DND-41 (cell line): ENCODE measurements around the gene NTN1.

ENCODE experiments used
- ATAC-seq: fragments of 200-7000 bp; cut with Tn5 transposase; 3 replicates; pipeline ENCODE4 v1.9.1; 2021; ENCODE audit warnings: low read depth; ENCODE audit not compliant: insufficient read depth
- DNase-seq: peaks from one replicate; pipeline ENCODE4 v3.0.0-alpha.2; 2020
- H2AFZ ChIP-seq: 2 replicates; pipeline ENCODE4 v1.6.0; 2012; ENCODE audit warnings: low read depth, low read length
- H3K27ac ChIP-seq: 2 replicates; pipeline ENCODE4 v1.5.1; 2012; ENCODE audit warnings: low read length, inconsistent platforms
- H3K27me3 ChIP-seq: fragments of 200-600 bp; sonication (generic); 2 replicates; pipeline ENCODE4 v1.6.0; 2012; ENCODE audit warnings: low read length, mild to moderate bottlenecking, inconsistent platforms; ENCODE audit not compliant: insufficient read depth, poor library complexity
- H3K36me3 ChIP-seq: 2 replicates; pipeline ENCODE4 v1.5.1; 2012; ENCODE audit warnings: low read length, inconsistent platforms; ENCODE audit not compliant: insufficient read depth
- H3K4me1 ChIP-seq: 2 replicates; pipeline ENCODE4 v1.5.1; 2012; ENCODE audit warnings: mild to moderate bottlenecking, low read length; ENCODE audit not compliant: insufficient read depth
- H3K4me2 ChIP-seq: 2 replicates; pipeline ENCODE4 v1.6.0; 2012; ENCODE audit warnings: mild to moderate bottlenecking, moderate library complexity, low read length, inconsistent platforms; ENCODE audit not compliant: insufficient read depth
- H3K4me3 ChIP-seq, 2 experiments: fragments of 200-600 bp in 1 of 2; shearing (Covaris generic) in 1 of 2; 2 replicates each; pipeline ENCODE4 v1.5.1; 2012 to 2016; ENCODE audit warnings: inconsistent platforms in 2 of 2, low read length in 2 of 2, mild to moderate bottlenecking in 2 of 2, low read depth in 1 of 2, moderate library complexity in 1 of 2
- H3K79me2 ChIP-seq: 2 replicates; pipeline ENCODE4 v1.6.0; 2012; ENCODE audit warnings: low read length, inconsistent platforms; ENCODE audit not compliant: insufficient read depth
- H3K9ac ChIP-seq: 2 replicates; pipeline ENCODE4 v1.6.0; 2012; ENCODE audit warnings: low read depth, mild to moderate bottlenecking, inconsistent platforms, low read length, moderate library complexity
- H3K9me3 ChIP-seq: 2 replicates; pipeline ENCODE4 v1.5.1; 2012; ENCODE audit warnings: low read length, moderate library complexity, mild to moderate bottlenecking, inconsistent platforms; ENCODE audit not compliant: insufficient read depth, severe bottlenecking
- H4K20me1 ChIP-seq: 2 replicates; pipeline ENCODE4 v1.6.0; 2012; ENCODE audit warnings: low read length; ENCODE audit not compliant: insufficient read depth
- CTCF ChIP-seq: IDR thresholded peaks from 2 replicates; pipeline ENCODE4 v1.5.1; 2012; ENCODE audit warnings: borderline replicate concordance, low read length, moderate library complexity, mild to moderate bottlenecking; ENCODE audit not compliant: poor library complexity, severe bottlenecking; ENCODE audit errors: extremely low read depth
- EZH2 ChIP-seq: IDR thresholded peaks from 3 replicates; pipeline ENCODE4 v1.6.1; 2012; ENCODE audit warnings: borderline replicate concordance, low read depth, mild to moderate bottlenecking, moderate library complexity, low read length, inconsistent platforms; ENCODE audit not compliant: severe bottlenecking

Gene NTN1

GRCh38 chr17:9241371-9241712 lies 220.0 kb downstream of the NTN1 start:
- no peaks in the 10 kb centered on the region for H3K9me3 ChIP-seq
- no peaks in the 10 kb centered on the region for H3K79me2 ChIP-seq
- TF ChIP-seq EZH2: no peak
- no peak for TF ChIP-seq CTCF
- no peak overlapping the region for H3K4me3 ChIP-seq
- no peak overlapping the region for H3K27ac ChIP-seq
- no peaks in the 10 kb centered on the region for H3K27me3 ChIP-seq
- no peaks in the 10 kb centered on the region for H3K4me1 ChIP-seq
- no peak overlapping the region for H3K4me2 ChIP-seq
- no peak overlapping the region for H3K9ac ChIP-seq
- ATAC-seq: no peak
- no peak overlapping the region for H2AFZ ChIP-seq
- H3K36me3 ChIP-seq: no peaks in the 10 kb centered on the region
- no peak for DNase-seq
- H4K20me1 ChIP-seq: no peaks in the 10 kb centered on the region; the same call in none of the 2 replicates

- H3K9ac ChIP-seq: no peak overlapping the region
- no peaks in the 10 kb centered on the region for H3K36me3 ChIP-seq
- ATAC-seq: no peak
- no peak overlapping the region for H2AFZ ChIP-seq
- H3K4me2 ChIP-seq: no peak overlapping the region
- no peak overlapping the region for H3K27ac ChIP-seq
- H4K20me1 ChIP-seq: no peaks in the 10 kb centered on the region; the same call in none of the 2 replicates
- DNase-seq: no peak
- no peaks in the 10 kb centered on the region for H3K9me3 ChIP-seq
- TF ChIP-seq EZH2: no peak
- H3K79me2 ChIP-seq: no peaks in the 10 kb centered on the region
- H3K4me1 ChIP-seq: no peaks in the 10 kb centered on the region
- no peak overlapping the region for H3K4me3 ChIP-seq
- H3K27me3 ChIP-seq: no peaks in the 10 kb centered on the region
Observed at GRCh38 chr17:9241774-9242496, 220.6 kb downstream of the NTN1 start.

GRCh38 chr17:9242497-9242881 lies 221.2 kb downstream of the NTN1 start:
- Histone ChIP-seq H3K27me3 (no peaks in the 10 kb centered on the region), H4K20me1 (no peaks in the 10 kb centered on the region; the same call in none of the 2 replicates), H3K4me1 (no peaks in the 10 kb centered on the region), H3K9me3 (no peaks in the 10 kb centered on the region), H3K4me3 (no peak overlapping the region), H3K27ac (no peak overlapping the region), H3K9ac (no peak overlapping the region), H3K36me3 (no peaks in the 10 kb centered on the region), H2AFZ (no peak overlapping the region), H3K4me2 (no peak overlapping the region), H3K79me2 (no peaks in the 10 kb centered on the region)
- no peak for ATAC-seq
- DNase-seq: no peak
- TF ChIP-seq EZH2: no peak
- TF ChIP-seq CTCF: no peak

GRCh38 chr17:9242983-9243382 lies 221.7 kb downstream of the NTN1 start:
- TF ChIP-seq CTCF (no peak), EZH2 (no peak)
- Histone ChIP-seq H3K4me1 (no peaks in the 10 kb centered on the region), H4K20me1 (no peaks in the 10 kb centered on the region; the same call in none of the 2 replicates), H3K27ac (no peak overlapping the region), H3K9ac (no peak overlapping the region), H3K79me2 (no peaks in the 10 kb centered on the region), H3K4me2 (no peak overlapping the region), H3K9me3 (no peaks in the 10 kb centered on the region), H3K36me3 (no peaks in the 10 kb centered on the region), H3K4me3 (no peak overlapping the region), H2AFZ (no peak overlapping the region), H3K27me3 (no peaks in the 10 kb centered on the region)
- DNase-seq (no peak), ATAC-seq (no peak)
